RPMI7951 (cell line): ENCODE measurements around the gene PCDH8. TPM values are rescaled to one million over a fixed set of nuclear protein-coding genes. Genes with fewer than 3 reads are reported as not detected.
"Not testable (repeated sequence)": the region's sequence is repeated elsewhere in the genome, so short reads cannot be mapped to it uniquely, and the experiment has no call there.

Experiments
- DNase-seq: peaks from one replicate; pipeline ENCODE4 v3.0.0-alpha.2; 2012; ENCODE audit warnings: low read depth
- total RNA-seq: library from RNA; depleted of rRNA; stranded (reverse); fragments of >200 nt; shearing (Covaris generic); gene quantifications from 2 replicates; pipeline ENCODE4 v1.2.3, GENCODE V29; 2014

PCDH8 gene
- total RNA-seq, 1 experiment from 2014 or later = not detected

DNA sequence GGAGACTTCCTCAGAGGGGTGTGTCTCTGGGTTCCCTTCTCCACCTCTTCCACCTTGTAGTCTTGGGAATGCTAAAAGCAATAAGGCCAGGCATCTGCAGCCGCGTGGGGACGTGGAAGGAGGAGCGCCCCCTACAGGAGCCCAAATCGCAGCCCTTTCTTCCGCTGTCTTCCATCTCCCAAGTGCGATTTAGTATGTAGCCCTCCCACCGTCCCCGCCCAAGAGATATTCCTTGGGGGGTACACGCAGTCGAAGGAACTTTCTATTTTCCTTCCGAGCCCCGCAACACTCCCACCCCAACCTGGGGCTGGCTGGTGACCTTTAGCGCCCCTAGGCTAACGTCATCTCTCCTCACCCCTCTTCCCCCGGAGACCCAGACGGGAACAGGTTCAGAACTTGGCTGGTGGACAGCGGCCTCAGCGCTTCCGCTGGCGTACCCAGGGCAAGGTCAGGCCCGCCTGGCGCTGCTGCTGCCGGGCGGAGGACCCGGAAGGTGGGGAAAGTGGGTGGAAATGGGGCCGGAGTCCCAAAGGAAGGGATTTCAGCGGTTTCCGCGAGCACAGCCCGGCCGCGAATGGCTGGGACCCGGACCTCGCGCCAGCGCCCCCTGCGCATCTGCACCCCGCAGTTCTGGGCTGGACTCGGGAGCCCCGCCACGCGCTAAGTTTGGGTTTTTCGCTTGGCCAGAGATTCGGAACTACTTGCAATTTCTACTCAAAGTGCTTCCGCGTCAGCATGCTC, 2.1 kb upstream of the PCDH8 start:
- peak; percentile 32 for DNase-seq

GRCh38 chr13:52850072-52850395, 1.6 kb upstream of the PCDH8 start:
- no peak for DNase-seq

DNA sequence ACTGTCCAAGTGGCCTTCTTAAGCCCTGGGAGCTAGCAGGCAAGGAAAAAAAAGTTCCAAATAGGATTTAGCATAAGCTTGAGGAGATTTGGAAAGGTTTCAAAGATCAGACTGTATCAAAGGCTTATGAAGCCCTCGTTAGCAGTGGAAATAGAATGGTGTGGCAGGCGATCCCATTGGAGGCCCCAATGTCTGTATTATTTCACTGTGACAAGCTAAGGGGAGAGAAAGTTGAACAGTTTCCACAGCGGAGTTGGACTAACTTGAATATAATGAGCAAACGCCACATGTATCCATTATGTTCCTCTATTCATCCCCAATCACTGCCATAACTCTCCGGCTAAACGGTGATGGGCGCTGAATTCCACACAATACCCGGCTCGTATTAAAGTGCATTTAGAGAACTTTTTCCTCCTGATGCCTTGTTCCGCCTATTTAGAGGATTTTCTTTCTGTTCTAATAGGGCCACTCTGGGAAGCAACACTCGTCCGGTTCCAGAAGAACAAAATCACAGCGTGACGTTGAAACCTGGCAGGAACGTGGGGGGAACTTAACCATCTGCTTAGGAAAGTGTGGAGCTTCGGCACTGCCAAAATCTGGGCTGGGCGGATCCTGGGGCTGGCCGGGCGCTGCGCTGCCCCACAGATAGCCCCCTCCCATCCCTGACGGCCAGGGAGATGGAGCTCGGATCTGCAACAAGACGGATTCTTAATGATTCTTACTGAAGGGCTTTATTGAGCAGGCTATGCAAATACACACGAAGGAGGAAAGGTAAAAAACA, 1.0 kb upstream of the PCDH8 start:
- DNase-seq = no peak

DNA sequence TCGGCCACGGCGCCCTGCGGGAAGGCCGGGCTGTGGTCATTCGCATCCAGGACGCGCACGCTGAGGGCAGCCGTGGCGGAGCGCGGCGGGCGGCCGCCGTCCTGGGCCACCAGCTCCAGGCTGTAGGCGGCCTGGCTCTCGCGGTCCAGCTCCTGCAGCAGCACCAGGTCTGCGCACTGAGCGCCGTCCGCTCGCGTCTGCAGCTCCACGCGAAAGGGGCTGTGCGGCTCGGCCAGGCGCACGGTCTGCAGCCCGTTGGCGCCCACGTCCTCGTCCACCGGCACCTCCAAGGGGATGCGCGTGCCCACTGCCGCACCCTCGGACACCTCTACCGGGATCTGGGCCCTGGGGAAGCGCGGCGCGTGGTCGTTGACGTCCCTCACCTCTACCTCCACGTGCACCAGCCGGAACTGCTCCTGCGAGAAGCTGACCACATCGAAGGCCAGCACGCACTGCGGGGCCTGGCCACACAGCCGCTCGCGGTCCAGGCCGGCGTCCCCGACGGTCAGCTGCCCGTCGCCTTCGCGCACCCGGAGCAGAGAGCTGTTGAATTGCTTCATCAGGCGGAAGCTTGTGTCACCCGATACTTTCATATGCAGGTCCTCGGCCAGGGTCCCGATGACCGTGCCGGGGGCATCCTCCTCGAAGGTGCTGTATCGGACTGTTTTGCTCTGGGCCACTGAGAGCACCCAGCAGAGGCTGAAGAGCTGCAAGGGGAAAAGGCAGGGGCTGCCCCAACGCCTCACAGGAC, 583 bp downstream of the PCDH8 start:
- DNase-seq = no peak

DNA sequence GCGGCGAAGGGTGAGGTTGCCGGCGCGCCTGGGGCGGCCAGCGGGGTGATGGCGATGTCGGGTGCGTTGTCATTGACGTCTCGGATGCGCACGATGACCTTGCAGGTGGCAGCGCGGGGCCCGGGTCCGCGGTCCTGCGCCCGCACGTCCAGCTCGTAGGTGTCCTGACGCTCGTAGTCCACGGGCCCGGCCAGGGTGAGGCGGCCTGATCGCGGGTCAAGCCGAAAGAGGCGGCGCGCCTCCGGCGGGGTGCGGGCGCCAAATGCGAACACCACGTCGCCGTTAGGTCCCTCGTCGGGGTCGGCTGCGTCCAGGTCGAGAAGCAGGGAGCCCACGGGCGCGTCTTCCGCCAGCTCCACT, 1.1 kb downstream of the PCDH8 start:
- no peak for DNase-seq

DNA sequence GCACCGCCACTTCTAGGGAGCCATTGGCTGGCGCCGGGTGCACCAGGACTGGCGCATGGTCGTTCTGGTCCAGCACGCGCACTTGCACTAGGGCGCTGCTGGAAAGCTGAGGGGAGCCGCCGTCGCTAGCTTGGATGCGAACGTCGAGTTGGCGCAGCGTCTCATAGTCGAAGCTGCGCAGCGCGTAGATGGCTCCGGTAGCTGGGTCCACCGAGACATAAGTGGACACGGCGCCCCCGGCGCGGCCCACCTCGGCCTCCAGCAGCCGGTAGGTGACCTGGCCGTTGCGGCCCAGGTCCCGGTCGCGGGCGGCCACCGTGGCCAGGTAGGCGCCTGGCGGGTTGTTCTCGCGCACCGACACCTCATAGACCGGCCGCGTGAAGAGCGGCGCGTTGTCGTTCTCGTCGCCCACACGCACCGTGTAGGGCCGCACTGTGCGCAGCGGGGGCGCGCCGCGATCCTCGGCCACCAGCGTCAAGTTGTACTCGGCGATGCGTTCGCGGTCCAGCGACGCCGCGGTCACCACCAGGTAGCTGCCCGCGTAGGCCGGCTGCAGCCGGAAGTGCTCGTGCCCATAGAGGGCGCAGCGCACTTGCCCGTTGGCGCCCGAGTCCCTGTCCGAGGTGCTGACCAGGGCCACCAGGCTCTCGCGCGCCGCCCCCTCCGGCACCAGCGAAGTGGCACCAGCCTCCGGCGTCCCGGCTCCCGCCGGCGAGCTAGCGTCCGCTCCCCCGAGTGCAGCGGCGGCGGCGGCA, 1.7 kb downstream of the PCDH8 start:
- DNase-seq = no peak

DNA sequence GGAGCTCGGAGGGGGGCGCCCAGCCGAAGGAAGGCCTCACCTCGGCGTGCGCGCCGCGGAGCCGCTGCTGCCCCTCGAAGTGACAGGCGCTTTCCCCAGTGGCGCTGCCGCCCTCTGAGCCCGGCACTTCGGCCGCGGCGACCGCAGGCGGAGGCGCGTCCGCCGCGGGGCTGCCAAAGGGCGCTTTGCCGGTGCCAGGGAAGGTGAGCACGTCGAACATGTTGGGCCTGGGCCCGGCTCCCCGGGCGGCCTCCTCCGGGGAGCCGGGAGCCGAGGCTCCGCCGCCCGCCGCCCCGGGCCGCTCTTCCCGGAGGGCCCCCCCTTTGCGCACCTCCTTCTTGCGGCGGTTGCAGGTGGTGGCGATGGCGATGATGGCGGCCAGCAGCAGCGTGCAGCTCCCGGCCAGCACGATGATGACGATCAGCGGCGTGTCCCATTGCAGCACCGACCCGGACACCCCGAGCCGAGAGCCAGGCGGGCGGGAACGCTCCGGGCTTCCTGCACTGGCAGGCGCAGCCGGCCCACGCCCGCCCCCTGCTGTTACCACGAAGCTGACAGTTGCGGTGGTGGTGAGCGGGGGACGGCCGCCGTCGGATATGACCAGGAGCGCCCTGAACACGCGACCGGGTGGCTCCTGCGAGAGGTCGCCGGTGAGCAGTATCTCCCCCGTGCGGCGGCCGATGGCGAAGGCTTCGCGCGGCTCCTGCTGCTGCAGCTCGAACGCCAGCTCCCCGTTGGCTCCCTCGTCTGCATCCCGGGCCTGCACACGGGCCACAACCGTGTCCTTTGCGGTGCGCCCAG, 2.5 kb downstream of the PCDH8 start:
- DNase-seq = no peak

DNA sequence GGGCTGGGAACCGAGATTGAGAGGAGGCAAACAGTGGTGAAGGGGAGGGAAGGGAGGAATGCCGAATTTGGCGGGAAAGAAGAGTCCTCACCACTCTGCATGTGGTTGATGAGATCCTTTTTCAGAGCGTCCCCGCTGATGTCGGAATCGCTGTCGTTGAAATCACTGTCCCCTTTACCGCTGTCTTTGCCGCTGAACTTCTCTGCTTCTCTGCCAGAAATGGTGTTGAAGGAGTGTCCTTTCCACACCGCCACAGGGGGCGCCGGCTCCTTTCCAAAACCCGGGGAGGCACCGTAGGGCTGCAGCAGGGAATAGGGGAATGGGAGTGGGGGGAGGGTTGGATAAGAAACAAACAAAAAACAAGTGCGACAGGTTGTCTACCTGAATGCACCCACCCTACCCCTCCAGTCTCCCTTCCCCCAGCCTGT, 3.1 kb downstream of the PCDH8 start:
- DNase-seq = no peak

- no peak for DNase-seq
Measured at GRCh38 chr13:52844836-52845235, 3.6 kb downstream of the PCDH8 start.

- DNase-seq = no peak
Measured at GRCh38 chr13:52842441-52842840, 6.0 kb downstream of the PCDH8 start.

- DNase-seq = no peak
Measured at GRCh38 chr13:52840066-52840465, 8.4 kb downstream of the PCDH8 start.

- DNase-seq = no peak
Measured at GRCh38 chr13:52838433-52839107, 9.9 kb downstream of the PCDH8 start.

- no peak for DNase-seq
Measured at GRCh38 chr13:52837850-52838249, 10.6 kb downstream of the PCDH8 start.

DNA sequence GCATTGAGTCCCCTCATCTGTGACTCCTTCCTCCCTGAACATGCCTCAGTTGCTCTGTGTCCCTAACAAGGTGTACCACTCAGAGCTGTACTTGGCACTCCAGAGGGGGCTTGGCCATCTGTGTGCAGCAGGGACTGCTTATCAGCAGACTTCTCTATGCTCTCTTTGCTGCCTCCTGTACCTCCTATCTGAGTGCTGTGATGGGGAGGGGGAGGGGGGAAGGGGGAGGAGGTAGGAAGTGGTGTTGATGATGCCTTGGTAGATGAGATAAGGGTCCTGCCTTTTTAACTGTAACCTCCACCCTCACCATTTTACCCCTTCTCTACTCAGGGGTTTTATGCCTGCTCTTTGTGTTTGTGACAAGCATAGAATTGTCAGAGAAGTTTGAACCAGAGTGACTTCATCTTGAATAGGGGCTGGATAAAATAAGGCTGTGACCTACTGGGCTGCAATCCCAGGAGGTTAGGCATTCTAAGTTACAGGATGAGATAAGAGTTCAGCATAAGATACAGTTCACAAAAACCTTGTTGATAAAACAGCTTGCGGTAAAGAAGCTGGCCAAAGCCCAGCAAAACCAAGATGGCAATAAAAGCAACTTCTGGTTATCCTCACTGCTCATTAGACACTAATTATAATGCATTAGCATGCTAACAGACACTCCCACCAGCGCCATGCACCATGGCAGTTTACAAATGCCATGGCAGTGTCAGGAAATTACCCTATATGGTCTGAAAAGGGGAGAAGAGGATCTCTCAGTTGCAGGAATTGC, 13.2 kb downstream of the PCDH8 start:
- no peak for DNase-seq

DNA sequence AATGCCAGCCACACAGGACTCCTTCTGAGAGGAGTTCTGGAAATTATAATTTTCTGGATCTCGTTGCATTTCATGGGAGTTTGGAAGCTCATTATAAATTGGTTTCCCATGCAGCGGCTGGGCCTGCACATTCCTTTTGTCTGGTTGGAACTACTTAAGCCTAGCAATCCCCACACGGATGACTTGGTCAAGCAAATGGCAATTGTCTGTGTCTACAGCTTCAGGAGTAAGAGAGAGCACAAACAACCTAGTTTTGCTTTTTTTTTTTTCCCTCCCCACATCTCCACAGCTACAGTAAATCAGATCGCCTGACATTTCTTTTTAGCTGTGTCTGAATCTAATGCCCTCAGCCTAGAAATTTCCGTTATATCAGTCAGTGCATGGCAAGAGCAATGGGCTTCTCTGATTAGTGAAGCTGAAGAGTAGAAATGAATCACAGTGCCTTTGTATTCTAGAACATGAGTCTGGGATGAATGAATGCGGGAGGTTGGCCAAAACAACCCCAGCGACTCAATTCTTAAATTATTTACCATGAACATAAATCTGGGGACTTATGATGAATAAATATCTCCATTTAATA, 15.1 kb downstream of the PCDH8 start:
- no peak for DNase-seq

- no peak for DNase-seq
Measured at GRCh38 chr13:52832313-52832712, 16.1 kb downstream of the PCDH8 start.

DNA sequence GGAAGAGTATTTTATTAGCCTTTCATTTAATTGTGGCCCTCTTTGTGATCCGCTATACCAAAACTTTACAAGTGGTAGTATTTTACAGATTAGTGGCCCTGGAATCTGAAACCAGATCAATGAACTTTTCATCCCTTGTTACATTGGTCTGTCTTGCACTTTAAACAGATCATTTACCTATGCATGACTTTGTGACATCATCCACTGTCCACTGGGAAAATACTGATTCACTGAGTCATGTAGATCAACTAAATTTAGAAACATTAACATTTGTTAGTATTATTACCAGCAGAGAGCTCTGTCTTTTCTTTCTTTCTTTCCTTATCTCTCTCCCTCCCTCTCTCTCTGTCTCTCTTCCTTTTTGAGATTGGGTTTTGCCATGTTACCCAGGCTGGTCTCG, 17.5 kb downstream of the PCDH8 start:
- DNase-seq = peak; percentile 12

DNA sequence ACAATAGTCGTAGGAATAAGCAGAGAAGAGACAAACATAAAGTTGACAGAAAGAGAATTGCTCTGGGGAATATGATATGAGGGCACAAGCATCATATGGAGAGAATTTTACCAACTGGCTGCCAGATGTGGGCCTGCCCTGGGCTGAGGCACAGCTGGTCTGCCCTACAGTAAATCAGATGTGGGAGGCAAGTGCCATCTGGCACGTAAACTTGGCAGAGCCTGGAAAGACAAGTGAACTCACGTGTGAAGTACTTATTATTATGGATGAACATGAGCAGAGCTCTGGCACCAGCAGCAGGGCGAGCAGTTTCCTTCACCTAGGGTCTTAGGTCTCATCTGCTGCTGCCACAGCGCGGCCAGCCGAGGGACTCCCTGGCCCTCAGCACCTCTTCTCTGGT, 20.6 kb downstream of the PCDH8 start:
- DNase-seq = peak; percentile 17

- DNase-seq = not testable (repeated sequence)
Measured at GRCh38 chr13:52817886-52818285, 30.6 kb downstream of the PCDH8 start.
